HFFc6 (cell line): ENCODE measurements around the gene KPRP. TPM values are rescaled to one million over a fixed set of nuclear protein-coding genes. Genes with fewer than 3 reads are reported as not detected.

Source experiments
- DNase-seq: peaks from one replicate; pipeline ENCODE4 v3.0.0-alpha.2; 2018
- H3K27ac Mint-ChIP-seq: 2 replicates; pipeline ENCODE4 v1.8.0; 2020; ENCODE audit warnings: mild to moderate bottlenecking, mixed read lengths
- H3K27me3 Mint-ChIP-seq: 2 replicates; pipeline ENCODE4 v1.8.0; 2021; ENCODE audit warnings: mild to moderate bottlenecking, moderate library complexity, mixed read lengths; ENCODE audit not compliant: insufficient read depth
- H3K36me3 Mint-ChIP-seq: 2 replicates; pipeline ENCODE4 v1.8.0; 2021; ENCODE audit warnings: low read depth, mixed read lengths
- H3K4me1 Mint-ChIP-seq: 2 replicates; pipeline ENCODE4 v1.8.0; 2020; ENCODE audit warnings: low read depth, mixed read lengths
- H3K4me3 Mint-ChIP-seq: 2 replicates; pipeline ENCODE4 v1.8.0; 2020; ENCODE audit warnings: mild to moderate bottlenecking, moderate library complexity, mixed read lengths
- H3K9me3 Mint-ChIP-seq: 2 replicates; pipeline ENCODE4 v1.8.0; 2020; ENCODE audit warnings: mild to moderate bottlenecking, mixed read lengths
- CTCF ChIP-seq: fragments of 200-600 bp; sonication (generic); IDR thresholded peaks from 2 replicates; pipeline ENCODE4 v1.5.0; 2021; ENCODE audit warnings: antibody characterized with exemption, mild to moderate bottlenecking
- total RNA-seq, 6 experiments: library from RNA; stranded (reverse); fragmentation: NEBNext Ultra II Directional; extraction: Animal tissue kit (Norgen Biotek cat#: 25700); gene quantifications; 2 replicates in 1 of 6; 3 replicates in 5 of 6; pipeline ENCODE4 v1.2.3, GENCODE V29; 2021

KPRP gene
- total RNA-seq, 6 experiments from 2014 or later = not detected

GRCh38 chr1:152745765-152746444 is 11.9 kb upstream of the KPRP start:
- Mint-ChIP-seq H3K27me3 (peaks cover 1% of the 10 kb centered on the region; the same call in 1 of the 2 replicates), H3K9me3 (peaks cover 6% of the 10 kb centered on the region), H3K27ac (no peak overlapping the region; the same call in 1 of the 2 replicates), H3K4me1 (peaks cover 16% of the 10 kb centered on the region; the same call in 1 of the 2 replicates), H3K4me3 (no peak overlapping the region), H3K36me3 (no peaks in the 10 kb centered on the region)
- no peak for DNase-seq
- TF ChIP-seq CTCF = no peak

GRCh38 chr1:152747831-152748230 is 10.0 kb upstream of the KPRP start:
- no peak overlapping the region for H3K27ac Mint-ChIP-seq
- no peaks in the 10 kb centered on the region for H3K36me3 Mint-ChIP-seq
- H3K9me3 Mint-ChIP-seq = peaks cover 6% of the 10 kb centered on the region
- no peak for DNase-seq
- H3K4me3 Mint-ChIP-seq = no peak overlapping the region
- no peak for TF ChIP-seq CTCF
- H3K27me3 Mint-ChIP-seq = no peaks in the 10 kb centered on the region; the same call in 1 of the 2 replicates
- H3K4me1 Mint-ChIP-seq = peaks cover 24% of the 10 kb centered on the region; the same call in 1 of the 2 replicates

GRCh38 chr1:152752225-152752624 is 5.6 kb upstream of the KPRP start:
- H3K4me1 Mint-ChIP-seq = peaks cover 9% of the 10 kb centered on the region; the same call in 1 of the 2 replicates

GRCh38 chr1:152753586-152753985 is 4.2 kb upstream of the KPRP start:
- peaks cover 9% of the 10 kb centered on the region; the same call in 1 of the 2 replicates for H3K4me1 Mint-ChIP-seq
- TF ChIP-seq CTCF = no peak
- H3K36me3 Mint-ChIP-seq = no peaks in the 10 kb centered on the region
- H3K27ac Mint-ChIP-seq = no peak overlapping the region
- H3K4me3 Mint-ChIP-seq = no peak overlapping the region
- H3K27me3 Mint-ChIP-seq = no peaks in the 10 kb centered on the region; the same call in 1 of the 2 replicates
- no peak for DNase-seq
- H3K9me3 Mint-ChIP-seq = peaks cover 6% of the 10 kb centered on the region

More at GRCh38 chr1:152752225-152752624, 5.6 kb upstream of the KPRP start:
- Mint-ChIP-seq H3K4me3 (peak overlapping the region; percentile 1; the same call in 1 of the 2 replicates), H3K27ac (no peak overlapping the region; the same call in 1 of the 2 replicates), H3K27me3 (no peaks in the 10 kb centered on the region; the same call in 1 of the 2 replicates), H3K9me3 (peaks cover 6% of the 10 kb centered on the region), H3K36me3 (no peaks in the 10 kb centered on the region)
- TF ChIP-seq CTCF = no peak
- DNase-seq = peak; percentile 80

GRCh38 chr1:152756872-152757271 is 953 bp upstream of the KPRP start:
- no peaks in the 10 kb centered on the region for H3K36me3 Mint-ChIP-seq
- no peak overlapping the region for H3K27ac Mint-ChIP-seq
- TF ChIP-seq CTCF = no peak
- no peak for DNase-seq
- H3K9me3 Mint-ChIP-seq = peaks cover 18% of the 10 kb centered on the region
- H3K4me3 Mint-ChIP-seq = no peak overlapping the region
- H3K27me3 Mint-ChIP-seq = no peaks in the 10 kb centered on the region; the same call in 1 of the 2 replicates
- H3K4me1 Mint-ChIP-seq = peaks cover 9% of the 10 kb centered on the region; the same call in 1 of the 2 replicates
